ENCODE data around the gene CYP2A6. TPM values are rescaled to one million over a fixed set of nuclear protein-coding genes. Genes with fewer than 3 reads are reported as not detected.
"Not testable (repeated sequence)": the region's sequence is repeated elsewhere in the genome, so short reads cannot be mapped to it uniquely, and the experiment has no call there.

Gene CYP2A6
- total and polyA plus RNA-seq, 4 donors = 0.09 to 1,020 (median 59.6) TPM

DNA sequence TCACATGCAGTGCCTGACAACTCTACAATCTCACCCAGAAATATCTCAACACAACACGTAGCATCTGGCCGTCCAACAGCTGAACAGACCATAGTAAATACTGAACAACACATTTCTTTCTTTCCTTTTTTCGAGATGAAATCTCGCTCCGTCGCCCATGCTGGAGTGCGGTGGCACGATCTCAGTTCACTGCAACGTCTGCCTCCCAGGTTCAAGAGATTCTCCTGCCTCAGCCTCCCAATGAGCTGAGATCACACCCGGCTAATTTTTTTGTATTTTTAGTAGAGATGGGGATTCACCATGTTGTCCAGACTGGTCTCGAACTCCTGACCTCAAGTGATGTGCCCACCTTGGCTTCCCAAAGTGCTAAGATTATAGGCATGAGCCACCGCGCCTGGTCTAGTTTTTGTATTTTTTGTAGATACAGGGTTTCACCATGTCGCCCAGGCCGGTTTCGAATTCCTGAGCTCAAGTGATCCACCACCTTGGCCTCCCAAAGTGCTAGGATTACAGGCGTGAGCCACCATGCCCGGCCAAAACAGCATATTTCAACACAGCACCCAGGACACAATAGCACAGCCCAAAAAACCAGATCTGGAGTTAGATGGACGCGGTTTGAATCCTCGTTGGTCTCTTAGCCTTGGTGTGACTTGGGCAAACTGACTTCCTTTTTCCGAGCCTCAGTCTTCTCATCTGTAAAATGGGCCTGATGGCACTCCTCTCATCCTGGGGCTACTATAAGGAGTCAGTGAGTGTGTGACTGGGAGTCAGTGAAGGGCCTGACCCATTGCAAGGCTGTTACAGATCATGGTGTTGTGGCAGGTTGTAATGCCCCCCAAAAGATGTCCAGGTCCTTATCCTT, 22.6 kb downstream of the CYP2A6 start (continued):
- TF ChIP-seq ATF3 (IDR thresholded peaks at IDR 0.05) = no peak

DNA sequence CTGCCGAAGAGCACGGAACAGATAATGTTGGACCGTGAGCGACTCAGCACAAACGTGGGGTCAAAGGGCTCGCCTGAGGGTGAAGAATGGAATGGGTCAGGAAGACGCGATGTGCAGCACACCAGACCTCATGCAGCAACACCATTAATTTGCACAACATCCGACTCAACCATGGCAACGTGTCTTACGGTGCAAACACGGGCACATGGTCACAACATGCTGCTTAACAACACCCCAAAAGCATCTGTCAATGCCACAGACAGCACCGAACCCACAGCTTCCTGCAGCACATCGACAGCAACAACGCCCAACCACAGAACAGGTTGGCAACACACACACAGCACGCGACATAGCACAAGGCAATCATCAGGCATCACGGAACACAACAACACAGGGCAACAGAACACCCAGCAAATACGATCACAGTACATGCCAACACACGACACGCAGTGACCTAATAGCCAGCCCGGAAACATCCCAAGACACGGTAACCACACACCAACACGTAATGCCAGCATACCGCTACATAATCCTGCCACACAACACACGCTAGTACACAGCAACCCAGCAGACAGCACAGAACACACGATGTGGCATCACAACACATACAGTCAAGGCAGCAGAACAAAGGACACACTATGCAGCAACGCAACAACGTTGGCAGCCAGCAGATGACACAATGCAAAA, 23.4 kb downstream of the CYP2A6 start:
- DNase-seq (ENCODE audit: low spot score); H3K9me3 ChIP-seq (ENCODE audit: control insufficient read depth in 4 of 4, low read length in 3 of 4); H3K4me3 ChIP-seq (ENCODE audit: low read depth in 1 of 3, low read length in 3 of 3); H3K9ac ChIP-seq (ENCODE audit: low read depth in 1 of 2, low read length in 2 of 2); H3K36me3 ChIP-seq (ENCODE audit: control insufficient read depth in 4 of 4, insufficient read depth in 3 of 4, low read depth in 1 of 4, low read length in 3 of 4); H3K27me3 ChIP-seq (ENCODE audit: control insufficient read depth in 4 of 4, insufficient read depth in 4 of 4, low read length in 3 of 4); H3K27ac ChIP-seq (ENCODE audit: low read depth in 1 of 2, low read length in 2 of 2): not testable (repeated sequence)
- WGBS = 86% methylated on average over 29 of the region's 29 CpGs
- H3K4me1 ChIP-seq (ENCODE audit: control insufficient read depth in 4 of 4, insufficient read depth in 4 of 4, low read length in 3 of 4) = peaks cover 9 to 37% (median 23%) of the 10 kb centered on the region in 4 donors

GRCh38 chr19:40826312-40826698, 23.9 kb downstream of the CYP2A6 start:
- H3K9ac ChIP-seq (ENCODE audit: low read depth in 1 of 2, low read length in 2 of 2); H3K27me3 ChIP-seq (ENCODE audit: control insufficient read depth in 4 of 4, insufficient read depth in 4 of 4, low read length in 3 of 4); H3K9me3 ChIP-seq (ENCODE audit: control insufficient read depth in 4 of 4, low read length in 3 of 4); DNase-seq (ENCODE audit: low spot score); H3K27ac ChIP-seq (ENCODE audit: low read depth in 1 of 2, low read length in 2 of 2); H3K4me3 ChIP-seq (ENCODE audit: low read depth in 1 of 3, low read length in 3 of 3); H3K36me3 ChIP-seq (ENCODE audit: control insufficient read depth in 4 of 4, insufficient read depth in 3 of 4, low read depth in 1 of 4, low read length in 3 of 4): not testable (repeated sequence)
- H3K4me1 ChIP-seq (ENCODE audit: control insufficient read depth in 4 of 4, insufficient read depth in 4 of 4, low read length in 3 of 4) = peaks cover 6 to 32% (median 18%) of the 10 kb centered on the region in 4 donors
- 96% methylated on average over 9 of the region's 14 CpGs for WGBS

DNA sequence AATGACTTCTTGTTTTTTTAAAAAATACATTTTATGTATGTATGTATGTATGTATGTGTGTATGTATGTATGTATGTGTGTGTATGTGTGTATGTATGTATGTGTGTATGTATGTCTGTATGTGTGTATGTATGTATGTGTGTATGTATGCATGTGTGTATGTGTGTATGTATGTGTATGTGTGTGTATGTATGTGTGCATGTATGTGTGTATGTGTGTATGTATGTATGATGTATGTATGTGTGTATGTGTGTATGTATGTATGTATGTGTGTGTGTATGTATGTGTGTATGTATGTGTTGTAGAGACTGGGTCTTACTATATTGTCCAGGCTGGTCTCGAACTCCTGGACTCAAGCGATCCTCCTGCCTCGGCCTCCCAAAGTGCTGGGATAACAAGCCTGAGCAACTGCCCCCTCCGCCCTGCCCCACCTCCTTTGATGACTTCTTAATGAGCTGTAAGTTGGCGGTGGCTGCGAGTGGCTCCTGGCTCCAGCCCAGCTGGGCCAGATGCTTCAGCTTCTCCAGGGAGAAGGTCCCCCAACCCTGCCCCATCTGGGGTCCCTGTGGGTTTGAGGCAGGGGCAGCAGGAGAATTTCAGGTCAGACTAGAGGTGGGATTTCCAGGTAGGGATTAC, 24.7 kb downstream of the CYP2A6 start:
- Histone ChIP-seq H3K4me1 (ENCODE audit: control insufficient read depth in 4 of 4, insufficient read depth in 4 of 4, low read length in 3 of 4) (peaks cover 10 to 29% (median 17%) of the 10 kb centered on the region in 4 donors), H3K27ac (ENCODE audit: low read depth in 1 of 2, low read length in 2 of 2) (peak overlapping the region in 1 of 2 donors; percentile 84), H3K4me3 (ENCODE audit: low read depth in 1 of 3, low read length in 3 of 3) (peak overlapping the region in 1 of 3 donors; percentile 58)
- H3K27me3 ChIP-seq (ENCODE audit: control insufficient read depth in 4 of 4, insufficient read depth in 4 of 4, low read length in 3 of 4); DNase-seq (ENCODE audit: low spot score); H3K9ac ChIP-seq (ENCODE audit: low read depth in 1 of 2, low read length in 2 of 2); H3K36me3 ChIP-seq (ENCODE audit: control insufficient read depth in 4 of 4, insufficient read depth in 3 of 4, low read depth in 1 of 4, low read length in 3 of 4); H3K9me3 ChIP-seq (ENCODE audit: control insufficient read depth in 4 of 4, low read length in 3 of 4): not testable (repeated sequence)
- WGBS = 91% methylated on average over 6 of the region's 6 CpGs

DNA sequence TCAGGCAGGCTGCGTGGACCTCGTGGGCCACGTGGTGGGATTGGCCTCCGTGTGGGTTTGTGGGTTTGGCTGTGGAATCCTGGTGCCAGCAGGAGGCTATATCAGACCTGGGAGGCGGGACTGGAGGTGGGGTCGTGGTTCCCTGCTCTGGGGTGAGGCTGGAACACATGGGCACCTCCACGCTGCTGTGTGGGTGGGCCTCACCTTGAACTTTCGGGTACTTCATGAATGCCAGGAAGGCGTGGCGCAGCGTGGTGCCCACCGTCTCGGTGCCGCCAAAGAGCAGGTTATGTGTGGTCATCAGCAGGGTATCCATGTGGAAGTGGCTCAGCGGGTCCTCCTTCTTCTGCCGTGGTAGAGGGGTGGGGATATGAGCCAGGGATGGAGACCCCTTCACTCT, 25.3 kb downstream of the CYP2A6 start:
- DNase-seq (ENCODE audit: low spot score); H3K27me3 ChIP-seq (ENCODE audit: control insufficient read depth in 4 of 4, insufficient read depth in 4 of 4, low read length in 3 of 4); H3K9ac ChIP-seq (ENCODE audit: low read depth in 1 of 2, low read length in 2 of 2); H3K36me3 ChIP-seq (ENCODE audit: control insufficient read depth in 4 of 4, insufficient read depth in 3 of 4, low read depth in 1 of 4, low read length in 3 of 4); H3K9me3 ChIP-seq (ENCODE audit: control insufficient read depth in 4 of 4, low read length in 3 of 4): not testable (repeated sequence)
- WGBS = 57% methylated on average over 16 of the region's 16 CpGs
- TF ChIP-seq RXRA (IDR thresholded peaks at IDR 0.05) = peak in 1 of 2 donors; percentile 5
- TF ChIP-seq HNF4A (conservative IDR thresholded peaks at IDR 0.05) = peak in 1 of 2 donors; percentile 3
- peak overlapping the region in 2 of 3 donors; percentile 3 to 58 for H3K4me3 ChIP-seq (ENCODE audit: low read depth in 1 of 3, low read length in 3 of 3)
- H3K4me1 ChIP-seq (ENCODE audit: control insufficient read depth in 4 of 4, insufficient read depth in 4 of 4, low read length in 3 of 4) = peaks cover 10 to 29% (median 17%) of the 10 kb centered on the region in 4 donors
- peak overlapping the region; percentile 84 to 90 for H3K27ac ChIP-seq (ENCODE audit: low read depth in 1 of 2, low read length in 2 of 2)
